ENCODE results near the gene FOXO6. TPM values are rescaled to one million over a fixed set of nuclear protein-coding genes. Genes with fewer than 3 reads are reported as not detected.
A peak's percentile ranks its signal among the peaks of the same experiment; 100 is the strongest.

The FOXO6 gene
- total RNA-seq, 2 donors from 2014 or later: not detected

GRCh38 chr1:41412748-41413147 is 51.5 kb downstream of the FOXO6 start:
- Mint-ChIP-seq H3K4me1 (ENCODE audit: low read depth in 2 of 2) (peaks cover 0 to 3% of the 10 kb centered on the region in 2 donors), H3K36me3 (no peaks in the 10 kb centered on the region), H3K4me3 (no peak overlapping the region), H3K27ac (no peak overlapping the region), H3K9me3 (no peaks in the 10 kb centered on the region), H3K27me3 (peaks cover 23 to 29% of the 10 kb centered on the region in 2 donors)
- no peak for ATAC-seq
- no peak for DNase-seq (ENCODE audit: low spot score)

- Mint-ChIP-seq H3K4me3 (no peak overlapping the region), H3K9me3 (no peaks in the 10 kb centered on the region), H3K27ac (no peak overlapping the region), H3K4me1 (ENCODE audit: low read depth in 2 of 2) (peaks cover 0 to 3% of the 10 kb centered on the region in 2 donors), H3K36me3 (no peaks in the 10 kb centered on the region), H3K27me3 (peaks cover 19 to 20% of the 10 kb centered on the region in 2 donors)
- ATAC-seq: no peak
- no peak for DNase-seq (ENCODE audit: low spot score)
These were observed 52.6 kb downstream of the FOXO6 start for GRCh38 chr1:41413748-41414281.

DNA sequence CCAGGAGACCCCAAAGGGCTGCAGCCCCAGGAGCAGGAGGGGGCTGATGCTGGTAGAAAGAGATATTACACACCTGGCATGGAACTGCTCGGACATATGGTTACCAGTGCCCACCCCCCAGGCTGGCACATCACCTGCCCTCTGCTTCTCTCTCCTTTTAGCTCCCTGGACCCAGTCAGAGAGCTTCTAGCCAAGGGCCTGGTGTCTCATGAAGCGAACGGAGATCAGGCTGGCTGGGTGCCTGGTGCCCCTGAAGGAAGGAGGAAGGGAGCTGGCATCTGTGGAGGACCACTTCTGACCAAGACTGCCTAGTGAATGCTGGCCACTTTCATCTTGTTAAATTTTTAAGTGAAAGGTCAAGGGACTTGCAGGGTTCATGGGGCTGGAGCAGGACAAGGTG is 53.1 kb downstream of the FOXO6 start:
- H3K4me3 Mint-ChIP-seq: no peak overlapping the region
- DNase-seq (ENCODE audit: low spot score): no peak
- peaks cover 0 to 3% of the 10 kb centered on the region in 2 donors for H3K4me1 Mint-ChIP-seq (ENCODE audit: low read depth in 2 of 2)
- no peak overlapping the region for H3K27ac Mint-ChIP-seq
- H3K36me3 Mint-ChIP-seq: no peaks in the 10 kb centered on the region
- H3K27me3 Mint-ChIP-seq: peaks cover 15 to 18% of the 10 kb centered on the region in 2 donors
- no peaks in the 10 kb centered on the region for H3K9me3 Mint-ChIP-seq
- ATAC-seq: no peak

DNA sequence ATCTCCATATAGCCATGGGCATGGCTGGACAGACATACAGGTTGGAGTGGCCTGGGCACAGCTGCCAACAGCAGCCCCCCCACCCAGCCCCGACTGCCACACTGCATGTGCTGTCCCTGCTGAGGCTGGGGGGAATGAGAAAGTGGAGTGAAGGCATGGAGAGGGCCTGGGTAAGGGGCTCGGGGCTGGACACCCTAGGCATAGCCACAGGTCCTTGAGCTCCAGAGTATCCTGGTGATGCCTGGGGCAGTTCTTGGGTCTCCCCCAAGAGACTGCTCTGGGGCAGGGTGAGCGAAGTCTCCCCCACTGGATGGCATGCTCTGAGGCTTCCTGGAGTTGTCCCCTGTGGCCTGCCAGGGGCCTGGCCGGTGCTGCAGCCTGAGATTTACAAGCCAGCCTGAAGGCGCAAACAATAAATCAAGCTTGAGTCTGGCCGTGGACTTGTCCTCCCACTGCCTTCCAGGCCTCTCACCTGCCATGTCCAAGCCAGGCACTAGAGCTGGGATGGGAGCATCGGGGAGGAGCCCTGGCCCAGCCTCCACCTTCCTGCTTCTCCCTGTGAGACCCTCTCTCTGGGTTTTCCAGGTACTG is 53.6 kb downstream of the FOXO6 start:
- no peaks in the 10 kb centered on the region for H3K36me3 Mint-ChIP-seq
- no peak overlapping the region for H3K27ac Mint-ChIP-seq
- DNase-seq (ENCODE audit: low spot score) (no peak), ATAC-seq (no peak)
- H3K4me3 Mint-ChIP-seq: no peak overlapping the region
- peaks cover 10 to 14% of the 10 kb centered on the region in 2 donors for H3K27me3 Mint-ChIP-seq
- peaks cover 0 to 3% of the 10 kb centered on the region in 2 donors for H3K4me1 Mint-ChIP-seq (ENCODE audit: low read depth in 2 of 2)
- no peaks in the 10 kb centered on the region for H3K9me3 Mint-ChIP-seq

DNA sequence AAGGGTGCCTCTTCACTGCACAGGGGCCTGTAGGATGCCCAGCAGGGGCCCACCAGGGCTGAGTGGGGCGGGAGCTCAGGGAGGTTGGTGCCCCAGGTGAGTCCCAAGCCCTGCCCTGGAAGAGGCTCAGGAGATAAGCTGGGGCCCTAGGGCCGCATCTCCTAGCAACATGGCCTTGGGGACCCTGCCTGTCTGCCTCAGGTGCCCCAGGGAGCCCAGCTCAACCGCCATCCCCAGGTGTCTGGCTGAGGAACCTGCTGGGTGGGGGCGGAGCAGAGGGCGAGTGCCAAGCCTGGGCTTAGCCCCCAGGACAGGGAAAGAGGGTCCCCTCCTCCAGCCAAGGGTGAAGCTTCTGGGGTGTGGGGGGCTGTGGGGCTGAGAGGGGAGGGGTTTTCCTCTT is 54.8 kb downstream of the FOXO6 start:
- ATAC-seq (no peak), DNase-seq (ENCODE audit: low spot score) (no peak)
- Mint-ChIP-seq H3K27me3 (peaks cover 0 to 8% of the 10 kb centered on the region in 2 donors), H3K27ac (no peak overlapping the region), H3K36me3 (no peaks in the 10 kb centered on the region), H3K4me1 (ENCODE audit: low read depth in 2 of 2) (peaks cover 0 to 3% of the 10 kb centered on the region in 2 donors), H3K4me3 (no peak overlapping the region), H3K9me3 (no peaks in the 10 kb centered on the region)

DNA sequence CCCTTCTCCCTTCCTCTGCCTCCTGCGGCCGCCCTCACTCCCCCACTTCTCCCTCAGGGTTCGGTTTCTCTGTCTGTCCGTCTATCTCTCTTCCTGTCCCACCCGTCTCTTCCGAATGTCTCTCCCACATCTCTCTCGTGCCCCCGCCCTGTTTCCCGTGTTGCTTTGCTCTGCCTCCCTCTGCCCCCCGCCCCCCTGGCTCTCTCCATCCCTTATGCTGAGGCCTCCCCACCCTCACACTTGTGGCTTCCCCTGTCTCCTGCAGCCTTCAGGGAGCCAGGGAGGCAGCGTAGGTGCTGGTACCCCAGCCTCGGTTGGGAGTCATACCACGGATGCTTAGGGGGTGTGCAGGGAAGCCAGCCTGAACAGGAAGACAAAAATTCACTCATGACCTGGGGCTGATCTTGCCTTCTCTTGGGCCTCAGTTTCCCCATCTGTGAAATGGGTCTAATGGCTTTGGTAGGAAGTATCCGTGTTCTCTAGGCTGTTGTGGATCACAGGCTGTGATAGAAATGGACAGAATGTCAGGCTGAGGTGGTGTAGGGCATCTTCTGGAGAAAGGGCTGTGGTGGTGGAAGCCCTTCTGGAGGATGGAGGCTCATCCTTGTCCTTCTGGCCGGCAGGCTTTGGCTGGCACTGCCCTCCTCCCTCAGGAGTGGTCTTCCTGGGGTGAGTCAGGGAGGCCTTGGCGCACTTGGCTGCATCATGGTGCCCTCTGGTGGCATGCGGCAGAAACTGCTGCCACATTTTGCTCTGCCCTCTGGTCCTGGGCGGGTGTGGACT is 55.5 kb downstream of the FOXO6 start:
- ATAC-seq (peak in 1 of 2 donors; percentile 74), DNase-seq (ENCODE audit: low spot score) (peak; percentile 82)
- no peak overlapping the region for H3K27ac Mint-ChIP-seq
- no peaks in the 10 kb centered on the region for H3K9me3 Mint-ChIP-seq
- no peak overlapping the region for H3K4me3 Mint-ChIP-seq
- peaks cover 0 to 3% of the 10 kb centered on the region in 2 donors for H3K4me1 Mint-ChIP-seq (ENCODE audit: low read depth in 2 of 2)
- H3K36me3 Mint-ChIP-seq: no peaks in the 10 kb centered on the region
- H3K27me3 Mint-ChIP-seq: peaks cover 0 to 11% of the 10 kb centered on the region in 2 donors

DNA sequence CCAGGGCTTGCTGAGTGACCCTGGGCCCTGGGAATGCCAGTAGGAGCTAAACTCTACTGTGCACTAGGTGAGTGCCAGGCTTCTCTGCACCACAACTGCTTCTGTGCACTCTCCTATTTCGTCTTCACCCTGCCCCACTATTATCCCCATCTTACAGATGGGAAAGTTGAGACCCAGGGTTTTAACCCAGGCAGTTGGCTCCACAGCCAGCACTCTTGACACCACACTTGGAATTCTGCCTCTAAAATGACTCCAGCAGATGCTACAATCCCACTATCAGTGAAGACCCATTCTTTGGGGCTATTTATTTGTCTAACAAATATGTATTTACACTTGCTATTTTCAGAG is 56.1 kb downstream of the FOXO6 start:
- Mint-ChIP-seq H3K27me3 (peaks cover 0 to 14% of the 10 kb centered on the region in 2 donors), H3K36me3 (no peaks in the 10 kb centered on the region), H3K4me1 (ENCODE audit: low read depth in 2 of 2) (peaks cover 0 to 3% of the 10 kb centered on the region in 2 donors), H3K9me3 (no peaks in the 10 kb centered on the region), H3K4me3 (no peak overlapping the region), H3K27ac (peak overlapping the region in 1 of 2 donors; percentile 14)
- DNase-seq (ENCODE audit: low spot score) (no peak), ATAC-seq (no peak)

GRCh38 chr1:41417746-41418145 is 56.5 kb downstream of the FOXO6 start:
- DNase-seq (ENCODE audit: low spot score) (no peak), ATAC-seq (no peak)
- Mint-ChIP-seq H3K27me3 (peaks cover 0 to 10% of the 10 kb centered on the region in 2 donors), H3K4me1 (ENCODE audit: low read depth in 2 of 2) (peaks cover 0 to 3% of the 10 kb centered on the region in 2 donors), H3K36me3 (no peaks in the 10 kb centered on the region), H3K4me3 (no peak overlapping the region), H3K27ac (peak overlapping the region in 1 of 2 donors; percentile 14), H3K9me3 (no peaks in the 10 kb centered on the region)

DNA sequence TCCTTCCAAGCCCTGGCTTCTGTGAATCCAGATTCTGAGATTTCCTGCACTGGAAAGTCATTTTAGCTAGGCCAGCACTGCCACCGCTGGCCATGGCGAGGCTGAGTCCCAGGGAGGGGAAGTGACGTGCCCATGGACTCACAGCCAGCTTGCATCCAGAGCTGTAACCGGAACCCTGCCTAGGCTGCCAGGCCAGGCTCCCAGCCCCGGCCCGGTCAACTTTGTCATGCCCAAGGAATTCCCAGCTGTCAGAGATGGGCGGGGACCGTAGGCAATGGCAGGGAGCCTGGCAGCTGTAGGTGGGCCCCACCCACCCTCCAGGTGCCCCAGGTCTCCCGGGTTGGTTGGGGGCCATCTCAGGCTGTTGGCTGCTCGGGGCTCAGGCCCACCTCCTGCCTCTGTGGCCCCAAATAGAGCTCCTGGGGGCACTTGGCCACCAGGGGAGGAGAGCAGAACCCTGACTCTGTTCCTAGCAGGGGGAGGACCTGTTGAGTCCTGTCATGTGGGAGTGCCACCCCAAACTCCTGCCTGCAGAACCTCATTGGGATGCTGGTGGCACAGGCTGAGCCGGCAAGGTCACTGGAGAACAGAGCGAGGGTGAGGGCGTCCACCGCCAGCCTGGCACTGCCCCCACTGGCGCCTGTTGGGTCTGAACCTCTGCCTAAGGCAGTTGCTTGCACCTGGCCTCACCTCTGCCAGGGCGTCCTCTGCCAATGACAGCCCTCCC is 57.8 kb downstream of the FOXO6 start:
- Mint-ChIP-seq H3K4me1 (ENCODE audit: low read depth in 2 of 2) (peaks cover 0 to 3% of the 10 kb centered on the region in 2 donors), H3K27ac (no peak overlapping the region), H3K4me3 (no peak overlapping the region), H3K9me3 (no peaks in the 10 kb centered on the region), H3K27me3 (peaks cover 0 to 10% of the 10 kb centered on the region in 2 donors), H3K36me3 (no peaks in the 10 kb centered on the region)
- no peak for DNase-seq (ENCODE audit: low spot score)
- ATAC-seq: no peak

- Mint-ChIP-seq H3K9me3 (no peaks in the 10 kb centered on the region), H3K36me3 (no peaks in the 10 kb centered on the region), H3K4me3 (no peak overlapping the region), H3K4me1 (ENCODE audit: low read depth in 2 of 2) (peaks cover 0 to 3% of the 10 kb centered on the region in 2 donors), H3K27ac (no peak overlapping the region), H3K27me3 (peaks cover 0 to 10% of the 10 kb centered on the region in 2 donors)
- ATAC-seq (no peak), DNase-seq (ENCODE audit: low spot score) (no peak)
These were observed 58.5 kb downstream of the FOXO6 start for GRCh38 chr1:41419584-41420295.

DNA sequence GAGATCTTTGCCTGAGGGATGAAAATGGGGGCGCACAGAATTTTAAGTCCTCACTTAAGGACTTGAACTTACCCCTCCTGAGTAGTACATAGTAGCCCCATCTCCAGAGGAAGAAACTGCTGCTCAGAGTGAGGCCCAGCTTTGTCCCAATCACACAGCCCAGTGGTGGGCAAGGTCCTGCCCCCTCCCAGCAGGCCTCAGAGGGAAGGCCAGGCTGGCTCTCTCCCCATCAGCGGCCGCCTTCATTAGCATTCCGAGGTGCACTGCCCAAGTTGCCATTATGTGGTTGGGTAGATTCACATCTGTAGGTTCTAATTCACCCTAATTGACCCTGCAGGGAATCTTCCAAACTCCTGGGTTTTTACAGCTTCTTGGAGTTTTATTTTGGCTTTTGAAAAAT is 59.1 kb downstream of the FOXO6 start:
- Mint-ChIP-seq H3K9me3 (no peaks in the 10 kb centered on the region), H3K4me3 (no peak overlapping the region), H3K27ac (no peak overlapping the region), H3K36me3 (no peaks in the 10 kb centered on the region), H3K27me3 (peaks cover 0 to 10% of the 10 kb centered on the region in 2 donors), H3K4me1 (ENCODE audit: low read depth in 2 of 2) (peaks cover 0 to 3% of the 10 kb centered on the region in 2 donors)
- DNase-seq (ENCODE audit: low spot score) (no peak), ATAC-seq (no peak)

DNA sequence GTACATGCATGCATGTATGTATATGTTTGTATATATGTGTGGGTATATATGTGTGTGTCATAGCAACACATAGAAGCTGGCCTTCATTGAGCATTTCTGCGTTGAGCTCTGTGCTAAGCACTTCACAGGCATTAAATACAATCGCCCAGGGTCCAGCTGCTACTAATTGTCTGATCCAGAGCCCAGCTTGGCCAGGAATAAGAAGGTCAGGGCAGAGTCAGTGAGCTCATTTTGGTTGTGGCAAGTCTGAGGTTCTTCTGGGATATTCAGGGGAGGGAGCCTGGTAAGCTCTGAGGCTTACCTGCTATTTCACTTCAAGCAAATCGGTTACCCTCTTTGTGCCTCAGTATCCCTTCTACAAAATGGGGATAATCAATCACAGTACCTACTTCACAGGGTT is 59.6 kb downstream of the FOXO6 start:
- H3K36me3 Mint-ChIP-seq: no peaks in the 10 kb centered on the region
- H3K4me3 Mint-ChIP-seq: no peak overlapping the region
- no peak overlapping the region for H3K27ac Mint-ChIP-seq
- H3K9me3 Mint-ChIP-seq: no peaks in the 10 kb centered on the region
- DNase-seq (ENCODE audit: low spot score): no peak
- peaks cover 0 to 3% of the 10 kb centered on the region in 2 donors for H3K4me1 Mint-ChIP-seq (ENCODE audit: low read depth in 2 of 2)
- peaks cover 0 to 10% of the 10 kb centered on the region in 2 donors for H3K27me3 Mint-ChIP-seq
- no peak for ATAC-seq

- no peak for DNase-seq (ENCODE audit: low spot score)
- Mint-ChIP-seq H3K4me1 (ENCODE audit: low read depth in 2 of 2) (no peaks in the 10 kb centered on the region), H3K27ac (no peak overlapping the region), H3K4me3 (no peak overlapping the region), H3K36me3 (no peaks in the 10 kb centered on the region), H3K9me3 (no peaks in the 10 kb centered on the region), H3K27me3 (peaks cover 0 to 7% of the 10 kb centered on the region in 2 donors)
- no peak for ATAC-seq
These were observed 61.1 kb downstream of the FOXO6 start for GRCh38 chr1:41422306-41422705.

Data from natural killer cell treated with Interleukin-12 subunit alpha and Interleukin-12 subunit beta and Interleukin-15 and Interleukin-18, amount 100 ng/mL, for 72 hours (primary cell).